C4-2B (cell line): ENCODE measurements around the gene OR10G8.
A peak's percentile ranks its signal among the peaks of the same experiment; 100 is the strongest.

Source experiments
- H3K27ac ChIP-seq: fragments of 450-650 bp; 2 replicates; pipeline ENCODE4 v1.5.1; 2017
- CTCF ChIP-seq: fragments of 450-650 bp; conservative IDR thresholded peaks from 2 replicates; pipeline ENCODE4 v1.5.1; 2017; ENCODE audit warnings: mild to moderate bottlenecking
- ZFX ChIP-seq: fragments of 450-650 bp; IDR thresholded peaks from 2 replicates; pipeline ENCODE4 v1.6.1; 2017

OR10G8 gene

GRCh38 chr11:124041254-124041653 lies 14.7 kb downstream of the OR10G8 start, which contains the start of gene OR10G7:
OR10G7 (minus strand) TSS chr11:124041325; CDS start chr11:124039001, 2,324 bp downstream.
- H3K27ac ChIP-seq = no peak within 1 kb of the TSS
- TF ChIP-seq ZFX (no peak), CTCF (no peak)

- H3K27ac ChIP-seq = no peak overlapping the region
- TF ChIP-seq CTCF (no peak), ZFX (no peak)
Observed at GRCh38 chr11:124043420-124043819, 16.8 kb downstream of the OR10G8 start.

GRCh38 chr11:124050748-124051147 lies 24.1 kb downstream of the OR10G8 start:
- H3K27ac ChIP-seq = no peak overlapping the region
- TF ChIP-seq ZFX (no peak), CTCF (no peak)

GRCh38 chr11:124052966-124053365 lies 26.4 kb downstream of the OR10G8 start:
- no peak overlapping the region for H3K27ac ChIP-seq
- TF ChIP-seq CTCF (no peak), ZFX (no peak)

- no peak overlapping the region for H3K27ac ChIP-seq
- TF ChIP-seq CTCF (no peak), ZFX (no peak)
Observed at GRCh38 chr11:124068601-124069110, 42.1 kb downstream of the OR10G8 start.

- no peak overlapping the region for H3K27ac ChIP-seq
- TF ChIP-seq CTCF (peak; percentile 87), ZFX (no peak)
Observed at GRCh38 chr11:124069429-124070401, 43.1 kb downstream of the OR10G8 start.
